Fibroblast of mammary gland (primary cell): ENCODE results near the gene LIN7B.
"Not testable (repeated sequence)": the region's sequence is repeated elsewhere in the genome, so short reads cannot be mapped to it uniquely, and the experiment has no call there.

ENCODE experiments used
- DNase-seq: peaks from one replicate; pipeline ENCODE4 v3.0.0-alpha.2; 2010; ENCODE audit warnings: low read depth
- H3K4me3 ChIP-seq: 2 replicates; pipeline ENCODE4 v1.5.1; 2011; ENCODE audit warnings: low read depth, mild to moderate bottlenecking, low read length, moderate library complexity; ENCODE audit not compliant: control insufficient read depth
- TF ChIP-seq, protein P1 (sequence below): conservative IDR thresholded peaks from 2 replicates; pipeline ENCODE4 v1.5.1; 2011; ENCODE audit warnings: low read depth, low read length, inconsistent platforms; ENCODE audit not compliant: control insufficient read depth, insufficient read depth

LIN7B gene

DNA sequence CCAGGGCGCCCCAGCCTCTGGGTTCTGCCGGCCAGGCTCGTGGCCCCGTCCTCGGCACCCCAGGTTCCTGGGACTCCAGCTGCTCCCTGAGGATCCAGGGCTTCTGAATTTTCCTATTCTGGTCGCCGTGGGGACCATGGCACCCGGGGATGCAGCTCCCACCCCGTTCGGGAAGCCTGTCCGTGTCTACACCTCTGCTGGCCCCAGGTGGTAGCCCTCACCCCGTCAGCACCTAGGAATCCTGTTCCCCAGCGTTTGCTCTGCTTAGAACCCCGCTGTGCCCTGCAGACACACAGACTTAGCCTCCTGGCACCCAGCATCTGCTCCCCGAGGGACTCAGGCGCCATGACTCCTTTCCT is 6.1 kb downstream of the LIN7B start:
- TF ChIP-seq, protein P1, sequence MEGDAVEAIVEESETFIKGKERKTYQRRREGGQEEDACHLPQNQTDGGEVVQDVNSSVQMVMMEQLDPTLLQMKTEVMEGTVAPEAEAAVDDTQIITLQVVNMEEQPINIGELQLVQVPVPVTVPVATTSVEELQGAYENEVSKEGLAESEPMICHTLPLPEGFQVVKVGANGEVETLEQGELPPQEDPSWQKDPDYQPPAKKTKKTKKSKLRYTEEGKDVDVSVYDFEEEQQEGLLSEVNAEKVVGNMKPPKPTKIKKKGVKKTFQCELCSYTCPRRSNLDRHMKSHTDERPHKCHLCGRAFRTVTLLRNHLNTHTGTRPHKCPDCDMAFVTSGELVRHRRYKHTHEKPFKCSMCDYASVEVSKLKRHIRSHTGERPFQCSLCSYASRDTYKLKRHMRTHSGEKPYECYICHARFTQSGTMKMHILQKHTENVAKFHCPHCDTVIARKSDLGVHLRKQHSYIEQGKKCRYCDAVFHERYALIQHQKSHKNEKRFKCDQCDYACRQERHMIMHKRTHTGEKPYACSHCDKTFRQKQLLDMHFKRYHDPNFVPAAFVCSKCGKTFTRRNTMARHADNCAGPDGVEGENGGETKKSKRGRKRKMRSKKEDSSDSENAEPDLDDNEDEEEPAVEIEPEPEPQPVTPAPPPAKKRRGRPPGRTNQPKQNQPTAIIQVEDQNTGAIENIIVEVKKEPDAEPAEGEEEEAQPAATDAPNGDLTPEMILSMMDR: no peak
- H3K4me3 ChIP-seq: no peak overlapping the region
- no peak for DNase-seq

DNA sequence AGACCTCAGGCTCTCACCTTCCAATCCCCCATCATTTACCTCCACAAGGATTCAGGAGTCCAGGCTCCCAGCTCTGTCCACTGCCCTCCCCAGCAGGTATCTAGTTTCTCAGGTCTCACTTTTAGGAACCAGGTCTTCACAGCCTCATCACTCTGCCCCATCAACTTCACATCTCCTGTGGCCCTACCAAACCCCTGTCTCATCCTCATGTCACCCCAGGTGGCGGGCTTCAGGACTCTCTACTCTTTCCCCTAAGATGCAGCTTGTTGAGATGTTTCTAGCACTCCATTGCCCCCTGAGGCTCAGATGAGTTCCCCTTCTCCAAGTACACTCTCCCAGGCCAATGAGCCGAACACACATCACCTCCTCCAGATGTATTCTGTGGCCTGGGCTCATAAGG is 6.7 kb downstream of the LIN7B start:
- TF ChIP-seq, protein P1: no peak
- no peak for DNase-seq
- H3K4me3 ChIP-seq: no peak overlapping the region

DNA sequence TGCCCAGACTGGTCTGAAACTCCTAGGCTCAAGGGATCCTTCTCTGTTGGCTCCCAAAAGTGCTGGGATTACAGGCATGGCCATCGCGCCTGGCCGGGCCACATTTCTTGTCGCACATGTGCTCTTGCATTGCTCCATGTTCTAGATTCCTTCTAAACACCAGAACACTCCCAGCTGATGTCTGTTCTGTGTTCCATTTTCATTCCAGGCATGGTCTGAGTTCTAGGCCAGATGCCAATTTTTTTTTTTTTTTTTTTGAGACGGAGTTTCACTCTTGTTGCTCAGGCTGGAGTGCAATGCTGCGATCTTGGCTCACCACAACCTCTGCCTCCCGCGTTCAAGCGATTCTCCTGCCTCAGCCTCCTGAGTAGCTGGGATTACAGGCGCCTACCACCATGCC is 7.7 kb downstream of the LIN7B start:
- H3K4me3 ChIP-seq: not testable (repeated sequence)
- peak; percentile 33 for DNase-seq

DNA sequence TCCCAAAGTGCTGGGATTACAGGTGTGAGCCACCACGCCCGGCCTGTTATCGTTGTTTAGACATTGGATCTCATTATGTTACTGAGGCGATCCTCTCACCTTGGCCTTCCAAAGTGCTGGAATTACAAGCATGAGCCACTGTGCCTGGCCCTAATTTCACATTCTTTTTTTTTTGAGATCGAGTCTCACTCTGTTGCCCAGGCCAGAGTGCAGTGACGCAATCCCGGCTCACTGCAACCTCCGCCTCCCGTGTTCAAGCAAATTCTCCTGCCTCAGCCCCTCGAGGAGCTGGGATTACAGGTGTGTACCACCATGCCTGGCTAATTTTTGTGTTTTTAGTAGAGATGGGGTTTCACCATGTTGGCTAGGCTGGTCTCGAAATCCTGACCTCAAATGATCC is 9.1 kb downstream of the LIN7B start:
- not testable (repeated sequence) for H3K4me3 ChIP-seq, DNase-seq

DNA sequence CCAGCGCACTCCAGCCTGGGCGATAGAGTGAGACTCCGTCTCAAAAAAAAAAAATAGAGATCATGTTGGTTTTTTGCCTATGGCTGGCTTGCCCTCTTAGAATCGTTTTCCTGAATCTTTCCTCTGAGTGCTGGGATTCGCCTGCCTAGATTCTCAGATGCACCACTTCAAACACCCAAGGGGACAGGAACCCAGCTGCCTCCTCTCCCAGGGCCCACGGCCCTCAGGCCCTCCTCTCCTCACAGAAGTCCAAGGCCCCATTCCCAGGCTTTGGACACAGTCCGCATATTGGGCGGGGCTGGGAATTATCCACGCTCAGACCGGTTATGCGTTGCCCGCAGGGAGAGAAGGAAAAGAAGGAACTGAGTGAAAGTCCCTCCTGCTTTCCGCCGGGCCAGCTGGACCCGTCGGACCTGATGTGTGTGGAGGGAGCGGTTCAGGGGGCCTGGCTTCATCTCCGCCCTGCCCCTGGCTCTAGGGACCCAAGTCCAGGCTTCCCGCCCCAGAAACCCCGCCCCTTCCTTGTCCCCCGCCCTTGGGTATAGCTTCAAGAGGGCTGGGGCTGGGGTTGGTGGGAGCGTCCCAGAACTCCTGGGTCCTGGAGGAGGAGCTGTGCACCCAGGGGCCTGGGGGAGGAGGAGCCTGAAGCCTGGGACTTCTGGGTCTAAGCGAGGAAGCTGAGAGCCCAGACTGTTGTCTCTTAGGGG is 11.0 kb downstream of the LIN7B start:
- DNase-seq: no peak
- no peak overlapping the region for H3K4me3 ChIP-seq
- TF ChIP-seq, protein P1: no peak

DNA sequence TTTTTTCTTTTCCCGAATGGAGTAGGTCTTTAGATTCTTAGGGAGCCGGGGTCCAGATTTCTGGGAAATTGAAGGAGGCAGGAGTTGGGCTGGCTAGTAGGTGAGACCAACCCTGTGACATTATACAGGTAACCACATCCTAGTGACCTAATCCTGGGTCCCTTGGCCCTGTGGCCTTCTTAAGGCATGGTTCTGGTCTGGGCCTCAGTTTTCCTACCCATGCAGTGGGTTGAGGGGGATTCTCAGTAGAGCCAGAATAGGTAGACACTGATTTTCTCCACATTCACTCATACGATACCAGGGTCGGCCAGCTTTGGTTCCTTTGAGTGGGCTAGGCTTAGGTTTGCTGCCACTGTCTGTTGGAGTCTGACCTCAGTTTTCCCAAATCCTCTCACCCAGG is 12.4 kb downstream of the LIN7B start:
- H3K4me3 ChIP-seq: no peak overlapping the region
- DNase-seq: no peak
- TF ChIP-seq, protein P1: no peak

DNA sequence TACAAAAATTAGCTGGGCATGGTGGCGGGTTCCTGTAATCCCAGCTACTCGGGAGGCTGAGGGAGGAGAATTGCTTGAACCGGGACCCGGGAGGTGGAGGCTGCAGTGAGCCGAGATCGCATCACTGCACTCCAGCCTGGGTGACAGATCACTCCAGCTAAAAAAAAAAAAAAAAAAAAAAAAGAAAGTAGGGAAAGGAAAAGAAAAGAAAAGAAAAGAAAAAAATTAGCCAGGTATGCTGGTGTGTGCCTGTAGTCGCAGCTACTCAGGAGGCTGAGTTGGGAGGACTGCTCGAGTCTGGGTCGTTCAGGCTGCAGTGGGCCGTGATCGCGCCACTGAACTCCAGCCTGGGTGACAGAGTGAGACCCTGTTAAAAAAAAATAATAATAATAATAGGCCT is 13.1 kb downstream of the LIN7B start:
- not testable (repeated sequence) for H3K4me3 ChIP-seq, DNase-seq

DNA sequence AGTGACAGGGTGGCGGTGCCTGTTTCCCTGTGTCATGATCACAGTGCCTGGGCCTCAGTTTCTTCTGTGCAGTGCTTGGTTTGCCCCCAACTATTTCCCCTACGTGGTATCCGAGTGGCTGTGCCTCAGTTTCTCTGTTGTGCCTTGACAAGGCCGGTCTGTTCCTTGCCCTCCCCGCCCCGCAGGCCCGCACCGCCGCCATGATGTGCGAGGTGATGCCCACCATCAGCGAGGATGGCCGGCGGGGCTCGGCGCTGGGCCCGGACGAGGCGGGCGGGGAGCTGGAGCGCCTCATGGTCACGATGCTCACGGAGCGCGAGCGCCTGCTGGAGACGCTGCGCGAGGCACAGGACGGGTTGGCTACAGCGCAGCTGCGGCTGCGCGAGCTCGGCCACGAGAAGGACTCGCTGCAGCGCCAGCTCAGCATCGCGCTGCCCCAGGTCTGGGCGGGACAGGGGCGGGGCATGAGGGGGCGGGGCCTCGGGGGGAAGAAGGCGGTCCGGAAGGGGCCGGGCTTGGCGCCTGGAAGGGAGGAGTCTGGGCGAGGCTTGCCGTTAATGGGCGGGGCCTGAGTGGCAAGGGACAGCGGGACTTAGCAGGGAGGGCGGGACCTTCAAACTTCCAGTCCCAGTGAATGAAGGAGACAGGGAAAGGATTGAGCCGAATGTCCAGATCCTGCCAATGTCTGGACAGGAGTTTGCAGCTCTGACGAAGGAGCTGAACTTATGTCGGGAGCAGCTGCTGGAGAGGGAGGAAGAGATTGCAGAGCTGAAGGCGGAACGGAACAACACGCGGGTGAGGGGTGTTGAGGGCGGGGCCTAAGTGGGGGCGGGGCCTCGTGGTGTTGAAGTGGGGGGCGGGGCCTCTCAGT is 13.7 kb downstream of the LIN7B start:
- peak overlapping the region; percentile 51 for H3K4me3 ChIP-seq
- TF ChIP-seq, protein P1: no peak
- DNase-seq: peak; percentile 94
